Right cardiac atrium (tissue), 5 donors: ENCODE data around the gene HNF4A. TPM values are rescaled to one million over a fixed set of nuclear protein-coding genes. Genes with fewer than 3 reads are reported as not detected.

Source experiments
- ATAC-seq, 2 donors: fragments of 200-7000 bp; cut with Tn5 transposase; one replicate each; pipeline versions ENCODE4 v1.8.0 to v1.9.1; 2020; ENCODE audit warnings: moderate library complexity in 2 of 2, mild to moderate bottlenecking in 1 of 2
- DNase-seq, 3 donors: peaks; one replicate each; pipeline ENCODE4 v3.0.0-alpha.2; 2020
- H3K27ac ChIP-seq: one replicate; pipeline ENCODE4 v1.5.1; 2013; ENCODE audit warnings: mild to moderate bottlenecking, low read length, control low read depth, moderate library complexity
- H3K27me3 ChIP-seq: one replicate; pipeline ENCODE4 v1.6.1; 2013; ENCODE audit not compliant: control insufficient read depth, insufficient read depth
- H3K4me1 ChIP-seq: one replicate; pipeline ENCODE4 v1.6.1; 2013; ENCODE audit warnings: low read length; ENCODE audit not compliant: control insufficient read depth, insufficient read depth
- H3K4me3 ChIP-seq: one replicate; pipeline ENCODE4 v1.5.1; 2013; ENCODE audit warnings: low read length, control low read depth
- H3K9me3 ChIP-seq: one replicate; pipeline ENCODE4 v1.6.1; 2013; ENCODE audit warnings: low read length; ENCODE audit not compliant: control insufficient read depth
- WGBS: extraction: QIAGEN DNeasy Blood & Tissue Kit; methylation state at CpG from one replicate; pipeline ENCODE4 v1.1.7; 2013; 5-methylcytosine and 5-hydroxymethylcytosine counted together
- intact Hi-C, 4 donors: fragments of 100-400 bp; cut with DNase I; formaldehyde crosslinking; loops; one replicate each; pipeline versions ENCODE4 v1.11.0 to v1.14.0; 2022 to 2023
- polyA plus RNA-seq: library from polyadenylated mRNA; stranded (reverse); fragments of 200-250 nt; gene quantifications from one replicate; pipeline ENCODE4 v1.2.3, GENCODE V29; 2013
- total RNA-seq, 4 donors: library from RNA; stranded (reverse); fragmentation: NEBNext Ultra II Directional; extraction: Animal tissue kit (Norgen Biotek cat#: 25700); gene quantifications; one replicate each; pipeline ENCODE4 v1.2.1, GENCODE V29; 2021
- donor health status: healthy with polysubstance abuse.
- donor health status: DM: no; HTN: yes; CAD: no.
- donor health status: DM: no; HTN: no; CAD: no.
- donor health status: DM: no; HTN: yes; CAD: no; lungs with severe emphysema.
- donor health status: DM: yes; HTN: yes; CAD: no.

Gene HNF4A
- total and polyA plus RNA-seq, 5 donors = 0.07 to 0.08 TPM; not detected in 3

DNA sequence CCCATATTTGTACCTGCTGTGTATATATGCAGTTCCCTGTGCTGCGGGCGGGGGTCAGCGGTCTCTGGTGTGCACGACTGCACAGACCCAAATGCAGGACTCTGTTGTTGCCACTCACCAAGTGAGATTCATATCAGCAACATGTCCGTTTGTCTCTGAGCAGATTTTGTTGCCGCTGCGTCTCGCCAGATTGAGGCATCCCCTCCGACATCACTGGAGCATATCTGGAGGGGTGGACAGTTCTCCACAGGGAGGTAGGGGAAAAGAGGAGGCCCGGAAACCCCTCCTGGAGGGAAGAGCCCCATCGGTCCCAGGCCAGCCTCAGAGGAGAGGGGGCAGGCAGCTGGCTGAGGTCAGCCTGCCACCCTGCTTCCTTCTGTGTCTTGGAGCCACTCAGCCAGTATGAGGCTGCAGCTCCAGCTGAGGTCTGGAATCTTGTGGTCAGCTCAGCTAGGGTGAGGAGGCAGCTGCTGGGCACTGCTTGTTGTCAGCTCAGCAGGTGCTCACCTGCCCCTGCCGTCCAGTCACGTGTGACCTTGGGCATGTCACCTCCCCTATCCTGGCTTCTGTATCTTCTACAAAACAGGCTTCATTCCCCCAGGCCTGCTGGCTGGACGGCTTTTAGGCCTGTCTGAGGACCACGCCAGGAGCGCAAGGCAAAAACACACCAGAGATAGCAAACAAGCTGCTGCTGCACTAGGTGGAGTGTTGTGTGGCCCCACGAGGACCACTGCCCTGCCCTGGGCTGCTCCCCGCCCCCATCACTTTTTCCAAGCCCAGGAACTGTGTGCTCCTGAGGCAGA lies 47.1 kb downstream of the HNF4A start:
- intact Hi-C loops = no loop called here
- Histone ChIP-seq H3K27ac (no peak overlapping the region), H3K9me3 (no peaks in the 10 kb centered on the region), H3K27me3 (no peaks in the 10 kb centered on the region), H3K4me3 (no peak overlapping the region), H3K4me1 (no peaks in the 10 kb centered on the region)
- ATAC-seq (no peak), DNase-seq (no peak)
- 69% methylated on average over 18 of the region's 18 CpGs for WGBS

DNA sequence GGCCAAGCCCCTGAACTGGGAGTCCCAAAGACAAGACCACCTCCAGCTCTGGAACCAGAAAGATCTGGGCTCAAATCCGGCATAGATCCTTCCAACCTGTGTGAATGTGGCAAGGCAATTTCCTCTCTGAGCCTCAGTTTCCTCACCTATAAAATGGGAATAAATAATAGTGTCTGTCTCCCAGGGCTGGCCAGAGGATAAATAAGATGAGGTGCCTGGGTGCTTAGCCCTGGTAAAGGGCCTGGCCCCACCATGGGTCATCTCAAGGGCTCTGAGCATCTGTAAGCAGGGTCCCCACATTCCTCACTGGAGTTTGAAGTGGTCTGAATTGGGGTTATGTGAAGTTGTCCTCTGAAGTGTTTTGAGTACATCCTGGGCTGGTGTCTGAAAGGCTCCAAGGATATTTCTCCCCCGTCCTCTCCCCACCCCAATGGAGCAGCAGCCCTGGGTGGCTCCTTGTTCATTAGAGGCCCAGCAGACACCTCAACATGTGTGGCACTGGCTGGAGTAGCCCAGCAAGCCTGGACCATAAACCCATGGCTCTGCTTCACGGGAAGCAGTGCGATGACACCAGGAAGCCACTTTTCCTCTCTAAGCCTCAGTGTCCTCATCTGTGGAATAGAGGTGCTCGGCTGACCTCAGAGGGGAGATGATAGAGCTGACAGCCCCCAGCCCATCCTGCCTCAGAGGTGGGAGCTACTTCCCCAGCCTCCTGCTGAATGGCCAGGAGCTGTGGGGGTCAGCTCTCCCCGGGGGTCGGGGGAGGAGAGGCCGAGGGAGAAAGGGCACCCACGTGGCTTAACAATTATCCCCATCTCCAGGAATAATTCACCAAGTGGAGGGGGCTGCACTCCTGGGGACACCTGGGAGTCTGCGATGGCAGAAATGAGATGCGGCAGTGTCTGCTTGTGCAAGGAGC lies 48.0 kb downstream of the HNF4A start:
- no peaks in the 10 kb centered on the region for H3K9me3 ChIP-seq
- no peak overlapping the region for H3K4me3 ChIP-seq
- 65% methylated on average over 11 of the region's 11 CpGs for WGBS
- no peak for DNase-seq
- no peaks in the 10 kb centered on the region for H3K4me1 ChIP-seq
- H3K27me3 ChIP-seq = no peaks in the 10 kb centered on the region
- H3K27ac ChIP-seq = no peak overlapping the region
- ATAC-seq = no peak
- intact Hi-C loops = no loop called here

DNA sequence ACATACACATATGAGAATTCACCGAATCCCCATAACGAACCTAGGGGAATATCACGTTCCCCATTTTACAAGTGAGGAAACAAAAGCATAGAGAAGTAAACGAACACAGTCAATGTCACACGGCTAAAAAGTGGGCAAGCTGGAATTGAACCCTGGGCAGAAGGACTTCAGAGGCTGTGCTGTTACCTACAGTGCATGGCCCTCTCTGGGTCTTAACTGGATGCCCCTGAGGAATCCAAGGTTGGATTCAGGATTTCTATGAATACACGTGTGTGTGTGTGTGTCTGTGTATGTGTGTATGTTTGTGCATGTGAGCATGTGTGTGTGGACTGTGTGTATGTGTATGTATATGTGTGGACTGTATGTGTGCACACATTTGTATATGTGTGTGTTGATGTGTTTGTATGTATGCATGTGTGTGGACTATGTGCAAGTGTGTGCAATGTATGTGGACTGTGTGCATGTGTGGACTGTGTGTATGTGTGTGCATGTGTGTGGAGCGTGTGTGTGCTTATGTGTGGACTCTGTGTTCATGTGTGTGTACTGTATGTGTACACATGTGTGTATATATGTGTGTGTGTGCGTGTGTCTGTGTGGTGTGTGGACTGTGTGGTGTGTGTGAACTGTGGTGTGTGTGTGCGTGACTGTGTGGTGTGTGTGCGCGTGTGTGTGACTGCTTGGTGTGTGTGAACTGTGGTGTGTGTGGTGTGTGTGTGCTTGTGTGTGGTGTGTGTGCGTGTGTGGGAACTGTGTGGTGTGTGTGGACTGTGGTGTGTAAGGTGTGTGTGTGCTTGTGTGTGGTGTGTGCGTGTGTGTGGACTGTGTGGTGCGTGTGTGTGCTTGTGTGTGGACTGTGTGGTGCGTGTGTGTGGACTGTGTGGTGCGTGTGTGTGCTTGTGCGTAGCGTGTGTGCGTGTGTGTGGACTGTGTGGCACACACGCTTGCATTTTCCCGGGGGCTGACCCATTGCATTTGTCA lies 49.0 kb downstream of the HNF4A start:
- Histone ChIP-seq H3K27me3 (no peaks in the 10 kb centered on the region), H3K9me3 (no peaks in the 10 kb centered on the region), H3K4me1 (no peaks in the 10 kb centered on the region), H3K4me3 (no peak overlapping the region), H3K27ac (no peak overlapping the region)
- no peak for ATAC-seq
- intact Hi-C loops = no loop called here
- DNase-seq = no peak
- WGBS = 82% methylated on average over 21 of the region's 21 CpGs

DNA sequence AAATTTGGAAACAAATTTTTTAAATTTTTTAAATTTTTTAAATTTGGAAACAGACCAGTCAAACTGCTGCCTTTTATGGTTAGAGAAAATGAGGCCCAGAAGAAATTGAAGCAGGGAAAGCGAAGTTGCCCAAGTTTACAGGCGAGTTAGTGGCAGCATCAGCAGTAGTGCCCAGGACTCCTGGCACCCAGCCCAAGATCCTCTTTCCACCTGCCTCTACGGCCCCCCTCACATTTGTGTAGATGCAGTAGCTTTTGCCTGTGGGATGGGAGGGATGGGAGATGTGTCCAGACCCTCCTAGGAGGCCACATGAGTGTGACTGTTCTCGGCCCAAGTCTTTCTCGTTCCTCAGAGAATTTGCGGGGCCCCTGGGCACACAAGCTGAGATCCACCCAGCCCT lies 49.8 kb downstream of the HNF4A start:
- no peak overlapping the region for H3K4me3 ChIP-seq
- H3K4me1 ChIP-seq = no peaks in the 10 kb centered on the region
- intact Hi-C loops = no loop called here
- no peak for DNase-seq
- no peak for ATAC-seq
- H3K9me3 ChIP-seq = no peaks in the 10 kb centered on the region
- H3K27me3 ChIP-seq = no peaks in the 10 kb centered on the region
- 70% methylated on average over 6 of the region's 6 CpGs for WGBS
- no peak overlapping the region for H3K27ac ChIP-seq

DNA sequence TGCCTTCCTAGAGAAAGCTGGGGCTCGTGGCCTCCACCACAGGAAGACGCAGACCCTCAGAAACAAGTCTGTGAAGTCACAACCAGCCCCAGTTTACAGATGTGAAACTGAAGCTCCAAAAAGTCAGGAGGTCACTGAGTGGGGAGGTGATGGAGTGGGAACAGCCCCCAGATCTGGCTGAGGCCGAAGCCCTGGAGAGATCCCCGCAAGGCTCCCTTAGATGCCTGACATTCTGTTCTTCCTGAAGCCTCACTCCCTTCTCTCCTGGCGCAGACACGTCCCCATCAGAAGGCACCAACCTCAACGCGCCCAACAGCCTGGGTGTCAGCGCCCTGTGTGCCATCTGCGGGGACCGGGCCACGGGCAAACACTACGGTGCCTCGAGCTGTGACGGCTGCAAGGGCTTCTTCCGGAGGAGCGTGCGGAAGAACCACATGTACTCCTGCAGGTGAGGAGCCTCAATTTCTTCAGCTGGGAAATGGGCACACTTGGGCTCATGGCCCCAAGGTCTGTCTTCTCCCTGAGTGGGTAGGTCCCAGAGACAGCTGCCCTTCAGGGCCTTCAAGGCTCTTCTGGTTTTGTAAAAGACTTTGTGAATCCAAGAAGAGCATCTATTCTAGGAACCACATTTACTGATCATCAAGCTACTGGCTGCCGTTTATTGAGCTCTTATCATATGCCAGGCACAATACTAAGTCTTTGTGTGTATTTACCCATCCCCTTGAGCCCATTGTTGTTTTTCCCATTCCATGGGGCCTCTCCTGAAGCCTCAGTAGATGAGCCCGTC lies 50.5 kb downstream of the HNF4A start:
- Histone ChIP-seq H3K27ac (no peak overlapping the region), H3K4me1 (no peaks in the 10 kb centered on the region), H3K4me3 (no peak overlapping the region), H3K9me3 (no peaks in the 10 kb centered on the region), H3K27me3 (no peaks in the 10 kb centered on the region)
- intact Hi-C loops = no loop called here
- ATAC-seq (no peak), DNase-seq (no peak)
- WGBS = 87% methylated on average over 20 of the region's 20 CpGs

DNA sequence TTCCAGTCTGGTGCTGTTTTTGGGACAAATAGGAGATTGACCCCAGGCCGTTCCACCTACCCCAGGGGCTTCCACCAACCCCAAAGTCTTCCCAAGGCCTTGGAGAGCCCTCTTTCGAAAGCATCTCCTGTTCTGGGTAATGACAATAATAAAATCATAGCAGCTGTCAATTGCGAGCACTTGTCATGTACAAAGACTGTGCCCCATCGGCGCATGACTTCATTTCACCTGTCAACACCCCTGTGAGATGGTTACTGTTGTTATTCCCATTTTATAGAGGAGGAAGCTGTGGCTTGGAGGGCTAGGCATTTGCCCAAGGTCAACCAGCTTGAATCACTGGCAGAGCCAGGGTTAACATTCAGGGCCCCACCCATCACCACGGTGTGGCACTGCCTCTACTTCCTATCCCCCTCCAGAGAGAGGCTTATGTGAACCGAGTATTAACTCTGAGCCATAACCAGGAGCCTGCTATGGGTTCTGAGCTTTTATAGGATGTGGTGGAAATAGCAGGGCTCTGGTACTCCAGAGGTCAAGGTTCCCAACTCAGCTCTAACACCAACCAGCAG lies 51.2 kb downstream of the HNF4A start:
- Histone ChIP-seq H3K27me3 (no peaks in the 10 kb centered on the region), H3K4me3 (no peak overlapping the region), H3K4me1 (no peaks in the 10 kb centered on the region), H3K27ac (no peak overlapping the region), H3K9me3 (no peaks in the 10 kb centered on the region)
- ATAC-seq = no peak
- no peak for DNase-seq
- WGBS = 62% methylated on average over 7 of the region's 7 CpGs
- intact Hi-C loops = no loop called here

DNA sequence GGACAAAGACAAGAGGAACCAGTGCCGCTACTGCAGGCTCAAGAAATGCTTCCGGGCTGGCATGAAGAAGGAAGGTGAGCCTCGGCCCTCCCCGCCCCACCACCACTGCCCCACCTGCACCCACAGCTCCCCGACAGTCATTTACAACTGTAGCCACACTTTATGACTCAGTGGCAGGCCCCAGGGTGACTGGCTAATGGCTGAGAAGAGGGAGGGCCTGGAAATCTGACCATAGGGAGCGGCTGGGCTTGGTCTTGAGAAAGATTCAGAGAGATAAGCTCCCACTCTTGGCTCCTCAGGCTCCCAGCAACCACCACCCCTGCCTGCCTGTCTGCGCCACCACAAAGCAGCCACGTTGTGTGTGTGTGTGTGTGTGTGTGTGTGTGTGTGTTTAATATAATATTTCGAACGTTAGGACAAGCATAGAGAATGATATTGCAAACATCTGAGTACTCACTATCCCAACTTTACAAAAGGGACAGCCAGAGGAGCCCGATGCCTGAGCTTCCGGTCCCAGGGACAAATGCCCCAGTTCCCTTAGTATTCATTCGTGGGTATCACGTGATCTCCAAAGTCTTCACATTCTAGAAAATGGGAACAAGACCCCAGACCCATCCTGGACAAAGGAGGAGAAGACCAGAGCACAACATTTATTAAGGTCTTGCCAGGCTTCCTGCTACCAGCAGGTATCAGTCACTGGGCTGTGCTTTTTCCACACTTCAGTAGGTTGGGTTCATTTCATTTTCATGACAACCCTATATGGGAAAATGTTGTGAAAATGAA lies 52.1 kb downstream of the HNF4A start:
- ATAC-seq (peak in 1 of 2 donors; percentile 51), DNase-seq (no peak)
- Histone ChIP-seq H3K4me1 (no peaks in the 10 kb centered on the region), H3K9me3 (no peaks in the 10 kb centered on the region), H3K27ac (no peak overlapping the region), H3K27me3 (no peaks in the 10 kb centered on the region), H3K4me3 (no peak overlapping the region)
- intact Hi-C loops = no loop called here
- WGBS = 78% methylated on average over 14 of the region's 14 CpGs

DNA sequence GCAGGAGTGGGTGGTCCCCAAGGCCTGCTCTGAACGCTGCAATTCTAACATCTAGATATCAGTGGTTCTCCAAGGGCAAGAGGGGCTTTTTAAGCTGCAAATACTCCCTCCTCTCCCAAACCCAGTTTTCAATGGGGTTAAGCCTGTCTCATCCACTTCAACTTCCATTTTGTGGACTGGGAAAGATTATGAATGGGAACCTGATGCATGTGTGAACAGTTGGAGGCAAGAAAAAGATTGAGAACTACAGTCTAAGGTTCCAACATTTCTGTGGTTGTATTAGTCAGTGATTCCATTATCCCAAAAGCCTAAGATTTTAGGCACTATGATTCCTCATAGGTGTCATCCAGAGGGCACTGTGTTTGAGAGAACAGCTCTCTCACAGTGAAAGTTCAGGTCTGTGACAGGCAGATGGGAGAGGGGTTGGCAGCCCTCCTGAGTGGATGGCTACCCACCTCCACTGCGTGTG lies 53.7 kb downstream of the HNF4A start:
- Histone ChIP-seq H3K27ac (no peak overlapping the region), H3K4me3 (no peak overlapping the region), H3K9me3 (no peaks in the 10 kb centered on the region), H3K4me1 (no peaks in the 10 kb centered on the region), H3K27me3 (no peaks in the 10 kb centered on the region)
- WGBS = 66% methylated on average over 2 of the region's 2 CpGs
- DNase-seq (no peak), ATAC-seq (no peak)
- intact Hi-C loops = no loop called here

DNA sequence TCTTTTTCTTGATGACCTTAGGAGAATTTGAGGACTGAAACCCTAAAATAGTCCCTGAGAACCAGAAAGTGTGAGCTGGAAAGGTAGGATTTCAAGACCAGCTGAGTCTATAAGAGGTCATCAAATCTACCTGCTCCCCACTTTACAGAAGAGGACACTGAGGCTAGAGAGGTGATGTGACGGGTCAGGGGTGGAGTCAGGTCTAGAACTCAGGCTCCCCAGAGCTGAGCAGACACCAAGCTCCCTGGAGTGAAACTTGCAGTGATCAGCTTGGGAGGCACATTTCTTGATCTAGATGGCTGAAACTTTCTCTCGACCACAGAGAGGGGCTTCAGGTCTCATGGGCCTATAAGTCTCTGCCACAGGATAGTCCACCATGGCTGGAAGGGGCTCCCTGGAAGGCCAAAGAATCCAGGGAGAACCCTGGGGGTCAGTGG lies 55.1 kb downstream of the HNF4A start:
- ATAC-seq = no peak
- Histone ChIP-seq H3K4me3 (no peak overlapping the region), H3K9me3 (no peaks in the 10 kb centered on the region), H3K4me1 (no peaks in the 10 kb centered on the region), H3K27me3 (no peaks in the 10 kb centered on the region), H3K27ac (no peak overlapping the region)
- WGBS = 89% methylated on average over 2 of the region's 2 CpGs
- DNase-seq = no peak
- intact Hi-C loops = no loop called here
